ENCODE data around the gene OR2K2. TPM values are rescaled to one million over a fixed set of nuclear protein-coding genes. Genes with fewer than 3 reads are reported as not detected.

OR2K2 gene
- not detected for total RNA-seq

- Histone ChIP-seq H3K27ac (no peak within 1 kb of the TSS), H3K4me1 (no peaks in the 10 kb centered on the region), H3K9me3 (no peaks in the 10 kb centered on the region), H3K4me3 (no peak within 1 kb of the TSS), H3K36me3 (no peaks in the 10 kb centered on the region), H3K27me3 (no peaks in the 10 kb centered on the region)
- no peak for DNase-seq (ENCODE audit: low spot score)
- TF ChIP-seq CTCF (IDR thresholded peaks at IDR 0.05), result no peak
Measured at GRCh38 chr9:111330124-111330523, at the start of gene OR2K2. OR2K2 (minus strand) TSS chr9:111330224; CDS start chr9:111328433, 1,791 bp downstream.

GRCh38 chr9:111375817-111376564 is 46.0 kb upstream of the OR2K2 start:
- no peak for TF ChIP-seq CTCF (IDR thresholded peaks at IDR 0.05)
- H3K27ac ChIP-seq, result no peak overlapping the region

GRCh38 chr9:111375062-111375461 is 45.0 kb upstream of the OR2K2 start:
- Histone ChIP-seq H3K9me3 (no peaks in the 10 kb centered on the region), H3K27me3 (no peaks in the 10 kb centered on the region), H3K4me1 (no peaks in the 10 kb centered on the region), H3K27ac (no peak overlapping the region), H3K4me3 (no peak overlapping the region), H3K36me3 (peaks cover 67% of the 10 kb centered on the region)
- TF ChIP-seq CTCF (IDR thresholded peaks at IDR 0.05), result no peak
- DNase-seq (ENCODE audit: low spot score), result no peak

More at GRCh38 chr9:111375817-111376564, 46.0 kb upstream of the OR2K2 start:
- Histone ChIP-seq H3K36me3 (peaks cover 63% of the 10 kb centered on the region), H3K27me3 (no peaks in the 10 kb centered on the region), H3K9me3 (no peaks in the 10 kb centered on the region), H3K4me1 (no peaks in the 10 kb centered on the region), H3K4me3 (no peak overlapping the region)
- no peak for DNase-seq (ENCODE audit: low spot score)

GRCh38 chr9:111372297-111372696 is 42.3 kb upstream of the OR2K2 start:
- H3K4me1 ChIP-seq, result no peaks in the 10 kb centered on the region
- H3K36me3 ChIP-seq, result peaks cover 89% of the 10 kb centered on the region
- DNase-seq (ENCODE audit: low spot score), result no peak
- H3K4me3 ChIP-seq, result no peak overlapping the region
- H3K27me3 ChIP-seq, result no peaks in the 10 kb centered on the region
- no peak for TF ChIP-seq CTCF (IDR thresholded peaks at IDR 0.05)
- H3K27ac ChIP-seq, result no peak overlapping the region
- H3K9me3 ChIP-seq, result no peaks in the 10 kb centered on the region

- no peak for DNase-seq (ENCODE audit: low spot score)
- TF ChIP-seq CTCF (IDR thresholded peaks at IDR 0.05), result no peak
- Histone ChIP-seq H3K36me3 (peaks cover 86% of the 10 kb centered on the region), H3K4me3 (no peak overlapping the region), H3K4me1 (no peaks in the 10 kb centered on the region), H3K9me3 (no peaks in the 10 kb centered on the region), H3K27ac (no peak overlapping the region), H3K27me3 (no peaks in the 10 kb centered on the region)
Measured at GRCh38 chr9:111366978-111367377, 37.0 kb upstream of the OR2K2 start.

GRCh38 chr9:111362526-111362925 is 32.5 kb upstream of the OR2K2 start:
- peaks cover 58% of the 10 kb centered on the region for H3K36me3 ChIP-seq
- no peak for DNase-seq (ENCODE audit: low spot score)

More at GRCh38 chr9:111362526-111362925, 32.5 kb upstream of the OR2K2 start:
- no peaks in the 10 kb centered on the region for H3K27me3 ChIP-seq
- TF ChIP-seq CTCF (IDR thresholded peaks at IDR 0.05), result no peak
- no peak overlapping the region for H3K27ac ChIP-seq
- no peaks in the 10 kb centered on the region for H3K4me1 ChIP-seq
- no peak overlapping the region for H3K4me3 ChIP-seq
- no peaks in the 10 kb centered on the region for H3K9me3 ChIP-seq

All from right atrium auricular region (tissue), 2 donors.